A204.1 (cell line): ENCODE data around the gene CHCHD1.
"Not testable (repeated sequence)": the region's sequence is repeated elsewhere in the genome, so short reads cannot be mapped to it uniquely, and the experiment has no call there.

Source experiments
- FAIRE-seq: peaks from 2 replicates; lab custom pipeline; 2012; peaks lifted over from hg19 to GRCh38; lab: Jason Lieb, UNC

CHCHD1 gene

GRCh38 chr10:73781879-73782748 lies at the start of gene CHCHD1:
Gene CHCHD1 (plus strand): TSS chr10:73782048. CDS start chr10:73782076, 28 bp downstream.
- FAIRE-seq: peak; percentile 69

GRCh38 chr10:73732426-73732825 lies 49.4 kb upstream of the CHCHD1 start:
- FAIRE-seq: no peak

GRCh38 chr10:73732931-73733623 lies 48.8 kb upstream of the CHCHD1 start:
- FAIRE-seq: no peak

- no peak for FAIRE-seq
These were observed 47.7 kb upstream of the CHCHD1 start for GRCh38 chr10:73734028-73734720.

- no peak for FAIRE-seq
These were observed 47.0 kb upstream of the CHCHD1 start for GRCh38 chr10:73734796-73735305.

- not testable (repeated sequence) for FAIRE-seq
These were observed 41.2 kb upstream of the CHCHD1 start for GRCh38 chr10:73740501-73741254.

GRCh38 chr10:73742454-73742734 lies 39.5 kb upstream of the CHCHD1 start:
- no peak for FAIRE-seq

GRCh38 chr10:73743327-73743904 lies 38.4 kb upstream of the CHCHD1 start:
- FAIRE-seq: no peak

- FAIRE-seq: peak; percentile 87
These were observed 37.8 kb upstream of the CHCHD1 start, which contains the start of gene SEC24C for GRCh38 chr10:73743905-73744663. Gene SEC24C (plus strand): TSS chr10:73744372. CDS start chr10:73746833, 2,461 bp downstream.

GRCh38 chr10:73744664-73744975 lies 37.2 kb upstream of the CHCHD1 start:
- no peak for FAIRE-seq

- FAIRE-seq: no peak
These were observed 35.1 kb upstream of the CHCHD1 start for GRCh38 chr10:73746721-73747120.

- no peak for FAIRE-seq
These were observed 31.0 kb upstream of the CHCHD1 start for GRCh38 chr10:73750819-73751218.

- no peak for FAIRE-seq
These were observed 25.7 kb upstream of the CHCHD1 start for GRCh38 chr10:73756183-73756582.

- FAIRE-seq: no peak
These were observed 22.9 kb upstream of the CHCHD1 start for GRCh38 chr10:73758704-73759511.

- FAIRE-seq: no peak
These were observed 22.2 kb upstream of the CHCHD1 start for GRCh38 chr10:73759512-73760115.

- no peak for FAIRE-seq
These were observed 20.1 kb upstream of the CHCHD1 start for GRCh38 chr10:73761781-73762180.

- no peak for FAIRE-seq
These were observed 18.9 kb upstream of the CHCHD1 start for GRCh38 chr10:73762915-73763314.

GRCh38 chr10:73763343-73763742 lies 18.5 kb upstream of the CHCHD1 start:
- FAIRE-seq: no peak

GRCh38 chr10:73765066-73765465 lies 16.8 kb upstream of the CHCHD1 start:
- FAIRE-seq: no peak

GRCh38 chr10:73768881-73769280 lies 13.0 kb upstream of the CHCHD1 start:
- FAIRE-seq: no peak
